Activated CD4-positive, alpha-beta T cell treated with anti-CD3 and anti-CD28 coated beads for 1 hour (primary cell): ENCODE measurements around the gene EHBP1L1.

Experiments
- DNase-seq: peaks from one replicate; pipeline ENCODE4 v3.0.0-alpha.2; 2020

The EHBP1L1 gene

GRCh38 chr11:65639623-65640482, 64.0 kb downstream of the EHBP1L1 start:
- DNase-seq = peak; percentile 48

- no peak for DNase-seq
These were observed 64.8 kb downstream of the EHBP1L1 start for GRCh38 chr11:65640483-65641296.

GRCh38 chr11:65641297-65642013, 65.6 kb downstream of the EHBP1L1 start:
- no peak for DNase-seq
